ENCODE results near the gene APBA2.
A peak's percentile ranks its signal among the peaks of the same experiment; 100 is the strongest.

APBA2 gene

GRCh38 chr15:28897861-28898585, 12.2 kb downstream of the APBA2 start:
- DNase-seq = no peak

GRCh38 chr15:28899061-28899738, 13.4 kb downstream of the APBA2 start:
- DNase-seq = no peak

GRCh38 chr15:28900041-28900891, 14.5 kb downstream of the APBA2 start:
- no peak for DNase-seq

GRCh38 chr15:28900892-28901586, 15.3 kb downstream of the APBA2 start:
- DNase-seq = no peak

GRCh38 chr15:28901587-28901980, 15.8 kb downstream of the APBA2 start:
- DNase-seq = no peak

- DNase-seq = peak in 3 of 14 donors; percentile 24 to 48 (median 40)
These were observed 16.4 kb downstream of the APBA2 start for GRCh38 chr15:28901987-28902745.

- no peak for DNase-seq
These were observed 17.1 kb downstream of the APBA2 start for GRCh38 chr15:28902856-28903255.

GRCh38 chr15:28903555-28903954, 17.8 kb downstream of the APBA2 start:
- DNase-seq = no peak

- no peak for DNase-seq
These were observed 18.2 kb downstream of the APBA2 start for GRCh38 chr15:28904003-28904402.

GRCh38 chr15:28904541-28905315, 19.0 kb downstream of the APBA2 start:
- peak in 7 of 14 donors; percentile 18 to 92 (median 50) for DNase-seq

GRCh38 chr15:28907338-28907960, 21.7 kb downstream of the APBA2 start:
- peak in 1 of 14 donors; percentile 64 for DNase-seq

- peak in 1 of 14 donors; percentile 95 for DNase-seq
These were observed 24.3 kb downstream of the APBA2 start for GRCh38 chr15:28909958-28910500.

GRCh38 chr15:28911310-28911931, 25.6 kb downstream of the APBA2 start:
- no peak for DNase-seq

- DNase-seq = no peak
These were observed 26.6 kb downstream of the APBA2 start for GRCh38 chr15:28912422-28912821.

GRCh38 chr15:28913171-28913765, 27.5 kb downstream of the APBA2 start:
- DNase-seq = no peak

- DNase-seq = no peak
These were observed 28.3 kb downstream of the APBA2 start for GRCh38 chr15:28914046-28914445.

- DNase-seq = peak in 1 of 14 donors; percentile 64
These were observed 28.8 kb downstream of the APBA2 start for GRCh38 chr15:28914483-28915023.

- no peak for DNase-seq
These were observed 29.5 kb downstream of the APBA2 start for GRCh38 chr15:28915041-28915810.

Data from C1 segment of cervical spinal cord (tissue), 14 donors.